Measurements from ENCODE around the gene ZNF407. TPM values are rescaled to one million over a fixed set of nuclear protein-coding genes. Genes with fewer than 3 reads are reported as not detected.

Gene ZNF407
- total and polyA plus RNA-seq, 7 donors: 2.4 to 10.2 (median 7.9) TPM

GRCh38 chr18:74725690-74726089 is 128.0 kb downstream of the ZNF407 start:
- Histone ChIP-seq H3K36me3 (ENCODE audit: insufficient read depth in 1 of 2, low read depth in 1 of 2) (no peaks in the 10 kb centered on the region), H3K27ac (no peak overlapping the region), H3K4me3 (no peak overlapping the region), H3K4me1 (no peaks in the 10 kb centered on the region), H3K27me3 (ENCODE audit: insufficient read depth in 3 of 3, low read length in 2 of 3) (no peaks in the 10 kb centered on the region), H3K9me3 (no peaks in the 10 kb centered on the region)
- WGBS, 3 donors: 83 to 94% (median 90%) methylated on average over 3 of the region's 3 CpGs
- intact Hi-C loops (cut with DNase I): no loop called here
- TF ChIP-seq CTCF (IDR thresholded peaks at IDR 0.05): no peak
- no peak for DNase-seq
- ATAC-seq: no peak

GRCh38 chr18:74728586-74728985 is 130.9 kb downstream of the ZNF407 start:
- intact Hi-C loops (cut with DNase I): no loop called here
- no peak for TF ChIP-seq CTCF (IDR thresholded peaks at IDR 0.05)
- no peak for ATAC-seq

GRCh38 chr18:74731097-74731496 is 133.4 kb downstream of the ZNF407 start:
- intact Hi-C loops (cut with DNase I): loop anchor here in 1 of 2 donors (10.0 kb wide), 1 partner anchor 56 kb away; no protein-coding TSS in a partner anchor
- ATAC-seq (no peak), DNase-seq (no peak)
- H3K27ac ChIP-seq: no peak overlapping the region
- H3K4me1 ChIP-seq: no peaks in the 10 kb centered on the region
- H3K4me3 ChIP-seq: no peak overlapping the region
- no peak for TF ChIP-seq CTCF (IDR thresholded peaks at IDR 0.05)
- no peaks in the 10 kb centered on the region for H3K27me3 ChIP-seq (ENCODE audit: insufficient read depth in 3 of 3, low read length in 2 of 3)
- 91 to 94% (median 92%) methylated on average over 5 of the region's 5 CpGs for WGBS, 3 donors
- H3K36me3 ChIP-seq (ENCODE audit: insufficient read depth in 1 of 2, low read depth in 1 of 2): no peaks in the 10 kb centered on the region
- no peaks in the 10 kb centered on the region for H3K9me3 ChIP-seq

More at GRCh38 chr18:74728586-74728985, 130.9 kb downstream of the ZNF407 start:
- Histone ChIP-seq H3K9me3 (no peaks in the 10 kb centered on the region), H3K36me3 (ENCODE audit: insufficient read depth in 1 of 2, low read depth in 1 of 2) (no peaks in the 10 kb centered on the region), H3K4me1 (no peaks in the 10 kb centered on the region), H3K27me3 (ENCODE audit: insufficient read depth in 3 of 3, low read length in 2 of 3) (no peaks in the 10 kb centered on the region), H3K4me3 (no peak overlapping the region), H3K27ac (no peak overlapping the region)
- DNase-seq: no peak
- 91 to 96% (median 94%) methylated on average over 5 of the region's 5 CpGs for WGBS, 3 donors

GRCh38 chr18:74732380-74732779 is 134.7 kb downstream of the ZNF407 start:
- H3K27me3 ChIP-seq (ENCODE audit: insufficient read depth in 3 of 3, low read length in 2 of 3): no peaks in the 10 kb centered on the region
- no peaks in the 10 kb centered on the region for H3K9me3 ChIP-seq
- H3K4me3 ChIP-seq: no peak overlapping the region
- intact Hi-C loops (cut with DNase I): loop anchor here in 1 of 2 donors (10.0 kb wide), 1 partner anchor 58 kb away; no protein-coding TSS in a partner anchor
- DNase-seq (no peak), ATAC-seq (no peak)
- H3K27ac ChIP-seq: no peak overlapping the region
- no peaks in the 10 kb centered on the region for H3K36me3 ChIP-seq (ENCODE audit: insufficient read depth in 1 of 2, low read depth in 1 of 2)
- no peaks in the 10 kb centered on the region for H3K4me1 ChIP-seq
- TF ChIP-seq CTCF (IDR thresholded peaks at IDR 0.05): no peak
- WGBS, 3 donors: 93 to 98% (median 96%) methylated on average over 1 of the region's 1 CpG

- TF ChIP-seq CTCF (IDR thresholded peaks at IDR 0.05): no peak
- 64 to 85% (median 70%) methylated on average over 3 of the region's 3 CpGs for WGBS, 3 donors
- H3K27ac ChIP-seq: no peak overlapping the region
- DNase-seq (no peak), ATAC-seq (no peak)
- no peaks in the 10 kb centered on the region for H3K36me3 ChIP-seq (ENCODE audit: insufficient read depth in 1 of 2, low read depth in 1 of 2)
- H3K4me3 ChIP-seq: no peak overlapping the region
- H3K9me3 ChIP-seq: no peaks in the 10 kb centered on the region
- H3K4me1 ChIP-seq: no peaks in the 10 kb centered on the region
- intact Hi-C loops (cut with DNase I): loop anchor here in 1 of 2 donors (10.0 kb wide), 1 partner anchor 59 kb away; no protein-coding TSS in a partner anchor
- H3K27me3 ChIP-seq (ENCODE audit: insufficient read depth in 3 of 3, low read length in 2 of 3): no peaks in the 10 kb centered on the region
These were observed 135.9 kb downstream of the ZNF407 start for GRCh38 chr18:74733598-74733997.

All from psoas muscle (tissue), 8 donors.